ENCODE data around the gene FAM8A1.
"Not testable (repeated sequence)": the region's sequence is repeated elsewhere in the genome, so short reads cannot be mapped to it uniquely, and the experiment has no call there.

Gene FAM8A1

DNA sequence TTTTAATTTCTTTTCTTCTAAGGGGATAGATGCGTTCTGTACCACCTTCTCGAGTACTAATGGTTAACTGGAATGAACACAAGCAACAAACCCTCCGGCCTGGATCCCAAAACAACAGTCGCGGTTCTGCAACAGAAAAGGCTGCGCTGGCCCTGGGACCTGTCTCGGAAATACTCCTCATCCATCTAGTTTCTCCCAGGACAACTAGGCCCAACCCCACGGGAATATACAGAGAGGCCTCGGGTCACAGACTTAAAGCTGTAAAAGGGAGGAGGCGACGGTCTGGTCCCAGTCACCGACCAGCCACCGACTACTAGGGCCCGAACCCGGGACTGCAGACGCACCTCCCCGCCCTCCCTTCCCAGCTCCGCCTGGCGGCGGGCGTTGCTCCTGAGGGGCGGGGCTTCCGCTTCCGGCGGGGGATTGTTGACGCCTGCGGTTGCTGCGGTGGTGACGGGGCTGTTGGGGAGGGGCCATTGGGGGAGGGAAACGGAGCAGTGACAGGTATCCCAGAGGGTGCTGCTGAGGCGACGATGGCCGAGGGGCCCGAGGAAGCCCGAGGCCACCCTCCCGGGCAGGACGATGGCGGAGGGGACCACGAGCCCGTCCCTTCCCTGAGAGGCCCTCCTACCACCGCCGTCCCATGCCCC, at the start of gene FAM8A1:
TSS of gene FAM8A1 (plus strand) at position 426 of the 650 bp plus-strand sequence. CDS start at position 534, 108 bp downstream.
- no peaks in the 10 kb centered on the region for H3K27me3 Mint-ChIP-seq
- peak; percentile 81 to 85 for DNase-seq (ENCODE audit: low spot score in 2 of 2)
- H3K9me3 Mint-ChIP-seq, result no peaks in the 10 kb centered on the region
- peaks cover 6% of the 10 kb centered on the region for H3K4me1 Mint-ChIP-seq
- H3K27ac Mint-ChIP-seq, result peak within 1 kb of the TSS; percentile 90
- peak; percentile 92 for ATAC-seq (ENCODE audit: low read depth)
- H3K4me3 Mint-ChIP-seq, result peak within 1 kb of the TSS; percentile 88
- peaks cover 4% of the 10 kb centered on the region for H3K36me3 Mint-ChIP-seq

GRCh38 chr6:17551383-17551958, 48.6 kb upstream of the FAM8A1 start:
- H3K9me3 Mint-ChIP-seq, result no peaks in the 10 kb centered on the region
- H3K36me3 Mint-ChIP-seq, result no peaks in the 10 kb centered on the region
- no peak overlapping the region for H3K27ac Mint-ChIP-seq
- DNase-seq (ENCODE audit: low spot score in 2 of 2), result no peak
- ATAC-seq (ENCODE audit: low read depth), result no peak
- H3K27me3 Mint-ChIP-seq, result no peaks in the 10 kb centered on the region
- H3K4me1 Mint-ChIP-seq, result no peaks in the 10 kb centered on the region
- no peak overlapping the region for H3K4me3 Mint-ChIP-seq

- Mint-ChIP-seq H3K4me1 (no peaks in the 10 kb centered on the region), H3K36me3 (no peaks in the 10 kb centered on the region), H3K4me3 (no peak overlapping the region), H3K27me3 (no peaks in the 10 kb centered on the region), H3K9me3 (no peaks in the 10 kb centered on the region), H3K27ac (no peak overlapping the region)
- ATAC-seq (ENCODE audit: low read depth), result no peak
- no peak for DNase-seq (ENCODE audit: low spot score in 2 of 2)
Observed at GRCh38 chr6:17552861-17553260, 47.2 kb upstream of the FAM8A1 start.

GRCh38 chr6:17556014-17556413, 44.1 kb upstream of the FAM8A1 start:
- Mint-ChIP-seq H3K36me3 (no peaks in the 10 kb centered on the region), H3K4me1 (no peaks in the 10 kb centered on the region), H3K27me3 (no peaks in the 10 kb centered on the region), H3K27ac (no peak overlapping the region), H3K9me3 (no peaks in the 10 kb centered on the region), H3K4me3 (no peak overlapping the region)
- ATAC-seq (ENCODE audit: low read depth) (no peak), DNase-seq (ENCODE audit: low spot score in 2 of 2) (no peak)

DNA sequence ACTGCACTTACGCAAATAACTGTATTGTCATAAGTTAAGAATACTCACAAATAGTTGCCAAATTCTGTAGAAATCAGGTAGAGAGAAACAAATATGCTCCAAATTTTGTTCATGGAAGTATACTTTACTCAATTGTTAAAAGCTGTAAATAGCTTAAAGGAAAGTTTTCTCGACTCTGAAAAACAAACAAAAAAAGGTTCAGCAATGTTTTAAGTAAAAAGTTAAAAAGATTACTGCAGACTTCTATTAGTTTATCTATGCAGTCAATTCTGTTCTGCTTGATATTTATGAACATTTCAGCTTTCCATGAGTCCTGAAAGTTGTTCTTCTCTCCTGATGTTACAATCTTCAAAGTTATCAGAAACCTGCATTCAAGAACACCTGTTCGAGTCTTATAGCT, 37.5 kb upstream of the FAM8A1 start:
- Mint-ChIP-seq H3K4me3 (no peak overlapping the region), H3K27me3 (no peaks in the 10 kb centered on the region), H3K27ac (no peak overlapping the region), H3K36me3 (peaks cover 1% of the 10 kb centered on the region), H3K9me3 (peaks cover 5% of the 10 kb centered on the region), H3K4me1 (no peaks in the 10 kb centered on the region)
- no peak for ATAC-seq (ENCODE audit: low read depth)
- no peak for DNase-seq (ENCODE audit: low spot score in 2 of 2)

- ATAC-seq (ENCODE audit: low read depth) (no peak), DNase-seq (ENCODE audit: low spot score in 2 of 2) (no peak)
- H3K27me3 Mint-ChIP-seq, result no peaks in the 10 kb centered on the region
- no peaks in the 10 kb centered on the region for H3K4me1 Mint-ChIP-seq
- H3K27ac Mint-ChIP-seq, result no peak overlapping the region
- no peak overlapping the region for H3K4me3 Mint-ChIP-seq
- H3K9me3 Mint-ChIP-seq, result peaks cover 5% of the 10 kb centered on the region
- peaks cover 1% of the 10 kb centered on the region for H3K36me3 Mint-ChIP-seq
Observed at GRCh38 chr6:17565399-17565798, 34.7 kb upstream of the FAM8A1 start.

DNA sequence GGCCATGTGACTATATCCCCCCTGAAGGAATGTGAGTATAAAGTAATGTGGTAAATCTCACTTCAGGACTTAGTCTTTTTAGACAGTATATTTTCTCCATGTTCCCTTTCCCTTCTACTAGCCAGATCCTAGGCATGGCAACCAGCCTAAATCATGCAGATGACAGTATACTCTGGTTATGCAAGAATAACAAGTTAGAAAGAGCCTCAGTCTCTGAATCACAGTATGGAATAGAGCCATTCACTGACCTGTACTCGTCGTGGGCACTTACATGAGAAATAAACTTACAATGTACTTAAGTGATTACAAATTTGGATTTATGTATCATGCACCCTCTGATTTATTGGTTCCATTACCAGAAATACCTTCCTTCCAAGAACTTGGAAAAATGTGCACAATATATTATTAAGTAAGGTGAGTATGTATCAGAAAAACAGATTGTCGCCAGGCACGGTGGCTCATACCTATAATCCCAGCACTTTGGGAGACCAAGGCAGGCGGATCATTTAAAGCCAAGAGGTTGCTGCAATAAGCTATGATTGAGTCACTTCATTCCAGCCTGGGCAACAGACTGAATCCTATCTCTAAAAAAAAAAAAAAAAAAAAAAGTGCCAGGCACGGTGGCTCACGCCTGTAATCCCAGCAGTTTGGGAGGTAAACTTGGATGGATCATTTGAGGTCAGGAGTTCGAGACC, 25.1 kb upstream of the FAM8A1 start:
- Mint-ChIP-seq H3K9me3 (peaks cover 8% of the 10 kb centered on the region), H3K4me1 (no peaks in the 10 kb centered on the region), H3K27me3 (peaks cover 7% of the 10 kb centered on the region), H3K27ac (no peak overlapping the region), H3K36me3 (peaks cover 2% of the 10 kb centered on the region), H3K4me3 (no peak overlapping the region)
- no peak for ATAC-seq (ENCODE audit: low read depth)
- no peak for DNase-seq (ENCODE audit: low spot score in 2 of 2)

- H3K4me1 Mint-ChIP-seq, result peaks cover 2% of the 10 kb centered on the region
- H3K4me3 Mint-ChIP-seq, result no peak overlapping the region
- DNase-seq (ENCODE audit: low spot score in 2 of 2), result no peak
- H3K36me3 Mint-ChIP-seq, result peaks cover 2% of the 10 kb centered on the region
- ATAC-seq (ENCODE audit: low read depth), result no peak
- H3K27me3 Mint-ChIP-seq, result peaks cover 5% of the 10 kb centered on the region
- H3K27ac Mint-ChIP-seq, result no peak overlapping the region
- H3K9me3 Mint-ChIP-seq, result peaks cover 8% of the 10 kb centered on the region
Observed at GRCh38 chr6:17577059-17577458, 23.0 kb upstream of the FAM8A1 start.

DNA sequence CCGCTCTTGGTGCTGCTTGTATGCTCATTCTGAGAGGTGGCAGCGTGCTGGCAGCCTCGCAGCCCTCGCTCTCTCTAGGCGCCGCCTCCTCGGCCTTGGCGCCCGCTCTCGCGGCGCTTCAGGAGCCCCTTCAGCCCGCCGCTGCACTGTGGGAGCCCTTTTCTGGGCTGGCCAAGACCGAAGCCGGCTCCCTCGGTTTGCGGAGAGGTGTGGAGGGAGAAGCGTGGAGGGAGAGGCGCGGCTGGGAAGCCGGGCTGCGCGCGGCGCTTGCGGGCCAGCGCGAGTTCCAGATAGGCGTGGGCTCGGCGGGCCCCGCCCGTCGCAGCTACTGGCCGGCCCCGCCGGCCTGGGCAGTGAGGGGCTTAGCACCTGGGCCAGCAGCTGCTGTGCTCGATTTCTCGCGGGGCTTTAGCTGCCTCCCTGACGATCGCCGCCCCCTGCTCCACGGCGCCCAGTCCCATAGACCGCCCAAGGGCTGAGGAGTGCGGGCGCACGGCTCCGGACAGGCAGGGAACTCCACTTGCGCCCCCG, 19.5 kb upstream of the FAM8A1 start:
- Mint-ChIP-seq H3K9me3 (peaks cover 8% of the 10 kb centered on the region), H3K4me1 (peaks cover 2% of the 10 kb centered on the region), H3K4me3 (peak overlapping the region; percentile 77), H3K36me3 (peaks cover 2% of the 10 kb centered on the region), H3K27ac (no peak overlapping the region), H3K27me3 (no peaks in the 10 kb centered on the region)
- no peak for DNase-seq (ENCODE audit: low spot score in 2 of 2)
- ATAC-seq (ENCODE audit: low read depth), result peak; percentile 57

DNA sequence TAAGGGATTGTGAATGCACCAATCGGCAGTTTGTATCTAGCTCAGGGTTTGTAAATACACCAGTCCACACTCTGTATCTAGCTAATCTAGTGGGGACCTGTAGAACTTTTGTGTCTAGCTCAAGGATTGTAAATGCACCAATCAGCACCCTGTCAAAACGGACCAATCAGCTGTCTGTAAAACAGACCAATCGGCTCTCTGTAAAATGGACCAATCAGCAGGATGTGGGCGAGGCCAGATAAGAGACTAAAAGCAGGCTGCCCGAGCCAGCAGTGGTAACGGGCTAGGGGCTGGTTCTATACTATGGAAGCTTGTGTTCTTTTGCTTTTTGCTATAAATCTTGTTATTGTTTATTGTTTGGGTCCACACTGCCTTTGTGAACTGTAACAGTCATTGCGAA, 18.8 kb upstream of the FAM8A1 start:
- not testable (repeated sequence) for DNase-seq (ENCODE audit: low spot score in 2 of 2); H3K9me3 Mint-ChIP-seq; H3K4me1 Mint-ChIP-seq; H3K36me3 Mint-ChIP-seq; H3K27ac Mint-ChIP-seq; H3K27me3 Mint-ChIP-seq; ATAC-seq (ENCODE audit: low read depth)
- peak overlapping the region; percentile 4 for H3K4me3 Mint-ChIP-seq

- Mint-ChIP-seq H3K4me1 (peaks cover 2% of the 10 kb centered on the region), H3K9me3 (no peaks in the 10 kb centered on the region), H3K4me3 (no peak overlapping the region), H3K27ac (no peak overlapping the region), H3K36me3 (no peaks in the 10 kb centered on the region), H3K27me3 (peaks cover under 1% of the 10 kb centered on the region)
- ATAC-seq (ENCODE audit: low read depth) (no peak), DNase-seq (ENCODE audit: low spot score in 2 of 2) (no peak)
Observed at GRCh38 chr6:17583811-17584210, 16.3 kb upstream of the FAM8A1 start.

DNA sequence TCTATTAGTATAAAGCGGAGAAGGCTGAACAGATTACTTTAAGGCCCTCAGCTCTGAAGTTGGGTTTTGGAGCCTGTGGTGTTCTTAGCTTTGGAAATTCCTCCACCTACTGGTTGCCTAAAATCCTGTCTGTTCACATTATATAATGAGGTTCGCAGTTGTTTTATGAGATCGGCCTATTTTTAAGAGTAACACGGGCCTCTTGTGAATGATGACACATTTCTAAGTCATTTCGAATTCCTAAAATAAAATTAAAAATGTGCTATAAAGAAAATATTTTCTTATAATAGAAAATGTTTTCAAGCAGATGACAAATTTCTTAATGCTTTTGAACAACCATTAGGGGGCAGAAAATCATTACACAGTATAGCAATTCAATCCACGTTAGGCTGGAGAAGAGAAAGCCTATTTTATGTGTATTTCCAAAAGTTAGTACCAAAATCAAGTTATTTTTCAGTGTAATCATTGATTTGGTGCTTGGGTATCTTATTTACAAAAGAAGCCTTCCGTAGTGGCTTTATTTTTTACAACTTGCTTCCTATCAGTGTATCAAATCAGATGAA, 15.8 kb upstream of the FAM8A1 start:
- Mint-ChIP-seq H3K4me3 (no peak overlapping the region), H3K36me3 (no peaks in the 10 kb centered on the region), H3K27me3 (peaks cover 2% of the 10 kb centered on the region), H3K9me3 (no peaks in the 10 kb centered on the region), H3K4me1 (peaks cover 2% of the 10 kb centered on the region), H3K27ac (no peak overlapping the region)
- no peak for DNase-seq (ENCODE audit: low spot score in 2 of 2)
- ATAC-seq (ENCODE audit: low read depth), result peak; percentile 68

DNA sequence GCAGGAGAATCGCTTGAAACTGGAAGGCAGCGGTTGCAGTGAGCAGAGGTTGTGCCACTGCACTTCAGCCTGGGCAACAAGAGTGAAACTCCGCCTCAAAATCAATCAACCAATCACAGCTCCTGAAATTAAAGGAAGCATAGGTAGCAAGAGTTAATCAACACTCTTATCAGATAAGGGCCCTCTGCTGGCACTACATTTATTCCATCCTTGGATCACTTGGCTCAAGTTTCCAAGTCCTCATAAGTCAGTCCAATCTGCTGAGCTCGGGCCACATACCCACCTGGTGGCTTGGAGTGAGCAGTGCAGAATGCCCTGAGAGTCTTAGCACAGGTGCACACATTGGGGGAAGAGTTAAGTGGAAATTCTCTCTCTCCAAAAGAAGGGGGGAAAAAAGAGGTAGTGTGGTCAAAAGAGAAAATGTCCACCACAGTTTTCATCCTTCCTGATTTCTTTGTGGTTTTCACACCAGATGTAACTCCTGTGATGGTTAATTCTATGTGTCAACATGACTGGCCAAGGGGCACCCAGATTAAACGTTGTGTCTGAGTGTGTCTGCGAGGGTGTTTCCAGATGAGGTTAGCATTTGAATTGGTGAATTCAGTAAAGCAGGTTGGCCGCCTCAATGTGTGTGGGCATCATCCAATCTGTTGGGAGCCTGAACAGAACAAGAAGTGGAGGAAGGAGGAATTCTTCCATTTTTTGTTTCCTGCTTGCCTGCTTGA, 14.2 kb upstream of the FAM8A1 start:
- Mint-ChIP-seq H3K27me3 (peaks cover 2% of the 10 kb centered on the region), H3K4me1 (no peaks in the 10 kb centered on the region), H3K4me3 (no peak overlapping the region), H3K9me3 (no peaks in the 10 kb centered on the region), H3K27ac (no peak overlapping the region), H3K36me3 (no peaks in the 10 kb centered on the region)
- ATAC-seq (ENCODE audit: low read depth), result peak; percentile 38
- DNase-seq (ENCODE audit: low spot score in 2 of 2), result no peak

DNA sequence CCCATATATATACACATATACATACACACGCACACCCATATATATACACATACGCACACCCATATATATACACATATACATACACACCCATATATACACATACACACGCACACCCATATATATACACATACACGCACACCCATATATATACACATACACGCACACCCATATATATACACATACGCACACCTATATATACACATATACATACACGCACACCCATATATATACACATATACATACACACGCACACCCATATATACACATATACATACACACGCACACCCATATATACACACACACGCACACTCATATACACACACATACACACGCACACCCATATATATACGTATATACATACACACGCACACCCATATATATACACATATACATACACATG, 13.5 kb upstream of the FAM8A1 start:
- H3K27me3 Mint-ChIP-seq; H3K4me3 Mint-ChIP-seq; H3K4me1 Mint-ChIP-seq; H3K36me3 Mint-ChIP-seq; H3K9me3 Mint-ChIP-seq; H3K27ac Mint-ChIP-seq; ATAC-seq (ENCODE audit: low read depth); DNase-seq (ENCODE audit: low spot score in 2 of 2): not testable (repeated sequence)

All from memory B cell (primary cell).